Glutamatergic neuron (in vitro differentiated cells): ENCODE results near the gene NMT2. TPM values are rescaled to one million over a fixed set of nuclear protein-coding genes. Genes with fewer than 3 reads are reported as not detected.

Experiments used
- DNase-seq: peaks from one replicate; pipeline ENCODE4 v3.0.0; 2022
- H3K27ac Mint-ChIP-seq: one replicate; pipeline ENCODE4 v1.8.0; 2020; ENCODE audit warnings: mild to moderate bottlenecking, mixed read lengths, inconsistent platforms; ENCODE audit not compliant: unreplicated experiment
- H3K27me3 Mint-ChIP-seq: one replicate; pipeline ENCODE4 v1.8.0; 2020; ENCODE audit warnings: mild to moderate bottlenecking, moderate library complexity, mixed read lengths, inconsistent platforms; ENCODE audit not compliant: unreplicated experiment
- H3K36me3 Mint-ChIP-seq: one replicate; pipeline ENCODE4 v1.8.0; 2020; ENCODE audit warnings: mild to moderate bottlenecking, mixed read lengths, inconsistent platforms; ENCODE audit not compliant: unreplicated experiment
- H3K4me1 Mint-ChIP-seq: one replicate; pipeline ENCODE4 v1.8.0; 2020; ENCODE audit warnings: mild to moderate bottlenecking, low read depth, mixed read lengths, inconsistent platforms; ENCODE audit not compliant: unreplicated experiment
- H3K4me3 Mint-ChIP-seq: one replicate; pipeline ENCODE4 v1.8.0; 2020; ENCODE audit warnings: mild to moderate bottlenecking, mixed read lengths, inconsistent platforms; ENCODE audit not compliant: unreplicated experiment
- H3K9me3 Mint-ChIP-seq: one replicate; pipeline ENCODE4 v1.8.0; 2020; ENCODE audit warnings: mild to moderate bottlenecking, moderate library complexity, mixed read lengths, inconsistent platforms; ENCODE audit not compliant: unreplicated experiment
- long read RNA-seq: library from polyadenylated mRNA; unstranded; transcript quantifications from one replicate; pipeline ENCODE4 v2.0.0, GENCODE V29; 2020; ENCODE audit not compliant: unreplicated experiment
- total RNA-seq: library from RNA; stranded (reverse); fragmentation: NEBNext Ultra II Directional; extraction: Animal tissue kit (Norgen Biotek cat#: 25700); gene quantifications from one replicate; pipeline ENCODE4 v1.2.1, GENCODE V29; 2021; ENCODE audit not compliant: unreplicated experiment
- TF ChIP-seq, protein P1 (sequence below): fragments of 200-600 bp; sonication (generic); IDR thresholded peaks from one replicate; pipeline ENCODE4 v1.5.0; 2021; ENCODE audit not compliant: partially characterized antibody, unreplicated experiment

NMT2 gene
- 33.4 TPM for total RNA-seq
- long read RNA-seq, partial matches to known transcripts: 0 of 11 reads
- long read RNA-seq, other reads (novel, unspliced or antisense): 6 of 11 reads

DNA sequence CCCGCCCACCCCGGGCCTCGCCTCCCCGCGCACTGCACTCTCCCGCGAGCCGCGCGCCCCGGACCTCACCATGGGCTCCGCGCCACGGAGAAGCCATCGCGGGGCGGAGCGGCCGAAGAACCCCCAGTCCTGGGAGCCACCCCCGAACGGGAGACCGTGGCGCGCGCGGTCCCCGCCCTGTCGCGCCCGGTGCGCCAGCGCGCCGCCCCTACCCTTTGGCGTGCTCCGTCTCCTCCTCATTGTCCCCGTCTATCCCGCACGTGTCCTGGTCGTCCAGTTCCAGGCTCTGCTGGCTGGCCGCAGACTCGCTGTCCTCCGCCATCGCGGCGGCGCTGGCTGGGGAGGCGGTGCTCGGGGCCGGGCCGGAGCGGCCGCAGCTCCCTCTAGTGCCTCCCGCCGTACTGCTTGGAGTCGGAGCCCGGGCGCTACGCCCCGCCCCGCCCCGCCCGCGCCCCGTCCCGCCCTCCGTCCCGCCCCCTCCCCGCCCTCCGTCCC lies at the start of gene NMT2:
Gene NMT2, minus strand, starts transcription at position 403 of the 495 bp plus-strand sequence. Its CDS starts 81 bp downstream, at position 322.
- Mint-ChIP-seq H3K27me3 (peaks cover 8% of the 10 kb centered on the region), H3K9me3 (peaks cover 8% of the 10 kb centered on the region), H3K27ac (peak within 1 kb of the TSS; percentile 87), H3K4me3 (peak within 1 kb of the TSS; percentile 97), H3K36me3 (no peaks in the 10 kb centered on the region), H3K4me1 (peaks cover 18% of the 10 kb centered on the region)
- no peak for DNase-seq
- TF ChIP-seq, protein P1, sequence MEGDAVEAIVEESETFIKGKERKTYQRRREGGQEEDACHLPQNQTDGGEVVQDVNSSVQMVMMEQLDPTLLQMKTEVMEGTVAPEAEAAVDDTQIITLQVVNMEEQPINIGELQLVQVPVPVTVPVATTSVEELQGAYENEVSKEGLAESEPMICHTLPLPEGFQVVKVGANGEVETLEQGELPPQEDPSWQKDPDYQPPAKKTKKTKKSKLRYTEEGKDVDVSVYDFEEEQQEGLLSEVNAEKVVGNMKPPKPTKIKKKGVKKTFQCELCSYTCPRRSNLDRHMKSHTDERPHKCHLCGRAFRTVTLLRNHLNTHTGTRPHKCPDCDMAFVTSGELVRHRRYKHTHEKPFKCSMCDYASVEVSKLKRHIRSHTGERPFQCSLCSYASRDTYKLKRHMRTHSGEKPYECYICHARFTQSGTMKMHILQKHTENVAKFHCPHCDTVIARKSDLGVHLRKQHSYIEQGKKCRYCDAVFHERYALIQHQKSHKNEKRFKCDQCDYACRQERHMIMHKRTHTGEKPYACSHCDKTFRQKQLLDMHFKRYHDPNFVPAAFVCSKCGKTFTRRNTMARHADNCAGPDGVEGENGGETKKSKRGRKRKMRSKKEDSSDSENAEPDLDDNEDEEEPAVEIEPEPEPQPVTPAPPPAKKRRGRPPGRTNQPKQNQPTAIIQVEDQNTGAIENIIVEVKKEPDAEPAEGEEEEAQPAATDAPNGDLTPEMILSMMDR: peak; percentile 0

DNA sequence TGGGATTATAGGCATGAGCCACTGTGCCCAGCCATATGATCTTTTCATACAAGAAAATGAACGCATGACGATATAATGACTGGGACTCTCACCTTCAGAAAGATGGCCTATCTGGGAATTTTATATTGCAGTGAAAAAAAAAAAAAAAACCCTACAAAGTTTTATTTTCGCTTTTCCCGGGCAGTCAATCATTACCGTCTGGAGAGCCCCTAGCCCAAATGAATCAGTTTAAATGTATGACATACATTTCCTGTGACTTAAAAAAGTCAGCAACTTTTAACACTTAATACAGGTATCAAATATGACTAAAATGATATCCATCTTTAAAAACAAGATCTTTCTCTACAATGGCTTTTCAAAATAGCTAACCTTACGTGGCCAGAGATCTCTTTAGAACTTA lies 48.2 kb upstream of the NMT2 start:
- TF ChIP-seq, protein P1: no peak
- Mint-ChIP-seq H3K27ac (no peak overlapping the region), H3K9me3 (peaks cover 19% of the 10 kb centered on the region), H3K4me1 (peaks cover 51% of the 10 kb centered on the region), H3K36me3 (peaks cover 9% of the 10 kb centered on the region), H3K4me3 (no peak overlapping the region), H3K27me3 (peaks cover 7% of the 10 kb centered on the region)
- DNase-seq: no peak

DNA sequence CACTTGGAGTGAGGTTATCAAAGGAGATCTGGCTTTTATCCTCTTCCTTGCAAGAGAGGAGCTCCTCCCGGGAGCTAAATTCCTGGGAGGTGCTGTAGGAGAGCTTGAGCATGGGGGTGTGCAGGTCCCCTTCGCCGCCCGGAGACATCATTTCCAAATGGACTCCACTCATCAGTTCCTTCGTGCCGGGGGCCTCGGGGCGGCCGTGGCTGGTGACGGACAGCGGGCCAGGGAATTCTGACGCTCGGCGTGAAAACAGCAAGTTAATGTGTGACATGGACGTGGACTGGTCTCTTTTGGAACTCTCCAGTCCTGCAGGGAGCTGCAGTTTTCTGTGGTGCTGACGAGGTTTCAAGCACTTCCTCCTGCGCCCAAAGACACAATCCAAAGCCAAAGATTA lies 45.7 kb upstream of the NMT2 start:
- Mint-ChIP-seq H3K27me3 (peaks cover 7% of the 10 kb centered on the region), H3K4me3 (peak overlapping the region; percentile 77), H3K27ac (peak overlapping the region; percentile 91), H3K36me3 (peaks cover 9% of the 10 kb centered on the region), H3K9me3 (peaks cover 23% of the 10 kb centered on the region), H3K4me1 (peaks cover 44% of the 10 kb centered on the region)
- DNase-seq: no peak
- TF ChIP-seq, protein P1: no peak

DNA sequence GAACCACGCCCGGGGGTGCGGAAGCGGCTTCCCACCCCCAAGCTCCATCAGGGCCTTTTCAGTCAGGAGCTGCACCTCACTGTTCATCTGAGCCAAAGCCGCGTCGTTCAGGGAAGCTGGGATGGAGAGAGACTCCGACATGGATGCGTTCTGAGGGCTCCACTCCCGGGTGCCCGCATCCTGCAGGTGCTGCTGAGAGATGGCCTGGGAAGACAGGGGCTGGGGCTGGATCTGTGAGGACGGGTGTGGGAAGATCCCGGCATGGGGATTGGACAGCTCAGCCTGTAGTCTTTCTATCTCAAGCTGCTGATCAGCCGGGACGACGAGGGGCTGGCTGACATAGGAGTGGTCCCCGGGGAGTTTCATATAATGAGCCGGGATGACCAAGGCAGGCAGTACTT lies 45.0 kb upstream of the NMT2 start:
- H3K9me3 Mint-ChIP-seq: peaks cover 21% of the 10 kb centered on the region
- H3K27ac Mint-ChIP-seq: peak overlapping the region; percentile 91
- peak overlapping the region; percentile 77 for H3K4me3 Mint-ChIP-seq
- DNase-seq: peak; percentile 72
- H3K36me3 Mint-ChIP-seq: peaks cover 9% of the 10 kb centered on the region
- peaks cover 7% of the 10 kb centered on the region for H3K27me3 Mint-ChIP-seq
- H3K4me1 Mint-ChIP-seq: peaks cover 41% of the 10 kb centered on the region
- TF ChIP-seq, protein P1: no peak

DNA sequence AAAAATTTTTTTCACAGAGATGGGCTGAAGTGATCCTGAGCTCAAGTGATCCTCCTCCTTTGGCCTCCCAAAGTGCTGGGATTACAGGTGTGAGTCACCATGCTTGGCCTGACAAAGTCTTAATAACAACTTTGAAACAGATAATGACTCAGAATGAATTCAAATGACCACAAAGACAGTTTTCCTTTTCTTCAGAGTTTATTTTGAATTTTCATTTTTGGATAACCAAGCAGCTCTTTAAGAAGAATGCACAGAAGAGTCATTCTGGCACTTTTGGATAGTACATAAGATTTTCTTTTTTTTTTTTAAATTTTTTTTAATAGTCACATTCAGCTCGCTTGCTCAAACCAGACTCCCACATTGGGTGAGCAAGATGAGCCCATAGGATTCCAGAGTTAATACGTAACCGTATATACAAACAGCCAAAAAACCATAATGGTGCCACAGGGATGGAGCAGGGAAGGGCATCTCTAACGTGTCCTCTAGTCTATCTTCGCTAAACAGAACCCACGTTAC lies 43.0 kb upstream of the NMT2 start:
- H3K36me3 Mint-ChIP-seq: peaks cover 9% of the 10 kb centered on the region
- peaks cover 5% of the 10 kb centered on the region for H3K27me3 Mint-ChIP-seq
- peaks cover 23% of the 10 kb centered on the region for H3K9me3 Mint-ChIP-seq
- peak overlapping the region; percentile 77 for H3K4me3 Mint-ChIP-seq
- no peak for DNase-seq
- H3K27ac Mint-ChIP-seq: peak overlapping the region; percentile 91
- H3K4me1 Mint-ChIP-seq: peaks cover 41% of the 10 kb centered on the region
- TF ChIP-seq, protein P1: peak; percentile 6
